PC-9 (cell line): Measurements from ENCODE around the gene HK3.

Source experiments
- CTCF ChIP-seq: fragments of 200-600 bp; sonication (generic); conservative IDR thresholded peaks from 2 replicates; pipeline ENCODE4 v1.6.1; 2017; ENCODE audit warnings: mixed run types, antibody characterized with exemption, mild to moderate bottlenecking, moderate library complexity
- EZH2 ChIP-seq: fragments of 200-600 bp; sonication (generic); IDR thresholded peaks from 2 replicates; pipeline ENCODE4 v1.8.0; 2017; ENCODE audit warnings: antibody characterized with exemption, low read depth

GRCh38 chr5:176934309-176934930 is 35.3 kb upstream of the HK3 start:
- TF ChIP-seq CTCF (no peak), EZH2 (no peak)
